Measurements from ENCODE around the gene GYS2. TPM values are rescaled to one million over a fixed set of nuclear protein-coding genes. Genes with fewer than 3 reads are reported as not detected.

GYS2 gene
- total and polyA plus RNA-seq, 9 of the 15 experiments (the other 6 are each of a cell fraction or from before 2014, with no cell fraction given) = not detected

DNA sequence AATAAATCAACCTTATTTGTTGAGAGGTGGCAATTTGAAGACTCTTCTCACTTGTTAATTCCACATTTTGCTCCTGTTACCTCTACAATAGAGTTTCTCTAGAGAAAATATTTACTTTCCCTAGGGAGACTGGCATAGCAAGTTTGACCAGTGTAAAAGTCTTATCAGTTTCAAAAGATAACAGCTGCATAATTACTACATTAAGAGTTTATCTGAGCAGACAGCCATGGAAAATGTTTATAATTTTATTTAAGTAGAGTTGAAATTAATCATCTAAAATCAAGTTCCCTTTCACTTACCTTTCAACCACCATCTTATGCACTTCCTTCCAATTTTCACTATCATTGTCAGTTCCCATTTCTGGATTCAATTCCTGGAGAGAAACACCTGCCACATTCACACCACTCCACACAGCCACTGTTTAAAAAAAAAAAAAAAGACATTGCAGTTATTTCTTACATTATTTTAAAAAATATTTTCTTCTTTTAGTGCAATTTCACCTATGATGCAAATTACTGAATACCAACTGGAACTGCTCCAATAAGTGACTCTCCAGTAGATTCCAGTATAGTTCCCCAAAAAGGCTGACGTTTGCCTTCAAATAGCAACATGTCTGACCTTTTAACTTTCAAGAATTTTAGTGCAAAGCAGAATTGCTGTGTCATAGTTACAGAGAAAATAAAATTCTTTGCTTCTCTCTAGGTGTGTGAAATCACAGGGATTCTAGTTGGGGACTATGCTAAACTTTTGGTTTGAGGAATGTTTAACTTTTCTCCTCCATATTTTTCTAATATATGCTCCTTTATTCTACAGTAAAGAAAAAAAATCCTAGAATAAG lies 33.6 kb upstream of the GYS2 start (continued):
- TF ChIP-seq, protein P1, sequence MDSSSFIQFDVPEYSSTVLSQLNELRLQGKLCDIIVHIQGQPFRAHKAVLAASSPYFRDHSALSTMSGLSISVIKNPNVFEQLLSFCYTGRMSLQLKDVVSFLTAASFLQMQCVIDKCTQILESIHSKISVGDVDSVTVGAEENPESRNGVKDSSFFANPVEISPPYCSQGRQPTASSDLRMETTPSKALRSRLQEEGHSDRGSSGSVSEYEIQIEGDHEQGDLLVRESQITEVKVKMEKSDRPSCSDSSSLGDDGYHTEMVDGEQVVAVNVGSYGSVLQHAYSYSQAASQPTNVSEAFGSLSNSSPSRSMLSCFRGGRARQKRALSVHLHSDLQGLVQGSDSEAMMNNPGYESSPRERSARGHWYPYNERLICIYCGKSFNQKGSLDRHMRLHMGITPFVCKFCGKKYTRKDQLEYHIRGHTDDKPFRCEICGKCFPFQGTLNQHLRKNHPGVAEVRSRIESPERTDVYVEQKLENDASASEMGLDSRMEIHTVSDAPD (CRISPR knock-in tag; IDR thresholded peaks at IDR 0.05) = no peak
- no peak for TF ChIP-seq ZNF699 (CRISPR knock-in tag; IDR thresholded peaks at IDR 0.05; ENCODE audit: insufficient replicate concordance)

DNA sequence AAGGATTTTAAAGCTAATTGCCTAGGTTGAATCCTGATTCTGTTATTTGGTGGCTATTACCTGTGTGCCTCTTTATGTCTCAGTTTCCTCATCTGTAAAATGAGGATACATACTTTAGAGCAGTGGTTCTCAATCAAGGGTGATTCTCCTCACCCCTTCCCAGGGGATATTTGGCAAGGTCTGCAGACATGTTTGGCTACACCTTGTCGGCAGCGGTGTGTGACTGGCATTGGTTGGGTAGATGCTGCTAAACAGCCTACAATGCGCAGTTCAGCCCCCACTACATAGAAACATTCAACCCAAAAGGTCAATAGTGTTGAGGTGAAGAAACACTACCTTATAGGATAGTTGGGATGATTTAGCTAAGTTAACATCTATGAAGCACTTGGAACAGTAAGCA lies 29.6 kb upstream of the GYS2 start:
- Histone ChIP-seq H2AFZ (ENCODE audit: low read depth, low read length) (no peak overlapping the region), H4K20me1 (replicated peaks; ENCODE audit: control insufficient read depth, insufficient read depth, low read length) (no peaks in the 10 kb centered on the region), H3K9ac (ENCODE audit: insufficient read depth in 1 of 2, low read depth in 2 of 2, low read length in 2 of 2) (no peak overlapping the region), H3K27ac (ENCODE audit: extremely low read depth, low read depth, low read length) (no peak overlapping the region), H3K4me2 (ENCODE audit: insufficient read depth, low read length) (no peak overlapping the region), H3K36me3 (ENCODE audit: control insufficient read depth, insufficient read depth, low read length) (peaks cover 46% of the 10 kb centered on the region), H3K27me3 (ENCODE audit: control insufficient read depth in 2 of 2, insufficient read depth in 2 of 2, low read length in 2 of 2) (no peaks in the 10 kb centered on the region), H3K9me3 (replicated peaks; ENCODE audit: control insufficient read depth, insufficient read depth, low read depth, low read length) (no peaks in the 10 kb centered on the region), H3K4me1 (replicated peaks in 1 of 2; ENCODE audit: control insufficient read depth in 2 of 2, insufficient read depth in 2 of 2, low read length in 2 of 2) (no peaks in the 10 kb centered on the region; a peak in 1 of 5 replicates), H3K4me3 (no peak overlapping the region), H3K79me2 (ENCODE audit: control insufficient read depth, insufficient read depth, low read length) (peaks cover 2% of the 10 kb centered on the region; the same call in 1 of the 3 replicates), H3K9me1 (ENCODE audit: control insufficient read depth, insufficient read depth, low read length) (no peaks in the 10 kb centered on the region)
- ChIA-PET CTCF (ENCODE audit: low intra/inter-chr PET ratio) (no interaction called here), POLR2A (interaction anchor here (0.6 kb wide), 1 partner anchor 14 kb away, joined by 3 read pairs; no protein-coding TSS in a partner anchor)
- in situ Hi-C loops (cut with MboI) = no loop called here
- 93% methylated on average over 3 of the region's 3 CpGs for WGBS (ENCODE audit: insufficient coverage, low coverage, missing lambda C conversion rate)
- ATAC-seq (peak; percentile 54), FAIRE-seq (no peak), DNase-seq (ENCODE audit: extremely low read depth in 1 of 4, low spot score in 3 of 4) (no peak)
- intact Hi-C loops (cut with micrococcal nuclease) = no loop called here
- BruUV-seq (replicated peaks) = no TSS peak
- TF ChIP-seq SMARCC2 (IDR thresholded peaks at IDR 0.05; ENCODE audit: low read depth) = no peak
- TF ChIP-seq, protein P2, sequence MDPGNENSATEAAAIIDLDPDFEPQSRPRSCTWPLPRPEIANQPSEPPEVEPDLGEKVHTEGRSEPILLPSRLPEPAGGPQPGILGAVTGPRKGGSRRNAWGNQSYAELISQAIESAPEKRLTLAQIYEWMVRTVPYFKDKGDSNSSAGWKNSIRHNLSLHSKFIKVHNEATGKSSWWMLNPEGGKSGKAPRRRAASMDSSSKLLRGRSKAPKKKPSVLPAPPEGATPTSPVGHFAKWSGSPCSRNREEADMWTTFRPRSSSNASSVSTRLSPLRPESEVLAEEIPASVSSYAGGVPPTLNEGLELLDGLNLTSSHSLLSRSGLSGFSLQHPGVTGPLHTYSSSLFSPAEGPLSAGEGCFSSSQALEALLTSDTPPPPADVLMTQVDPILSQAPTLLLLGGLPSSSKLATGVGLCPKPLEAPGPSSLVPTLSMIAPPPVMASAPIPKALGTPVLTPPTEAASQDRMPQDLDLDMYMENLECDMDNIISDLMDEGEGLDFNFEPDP (CRISPR knock-in tag; IDR thresholded peaks at IDR 0.05) = no peak
- TF ChIP-seq FOXK1 (CRISPR knock-in tag; IDR thresholded peaks at IDR 0.05; ENCODE audit: borderline replicate concordance) = no peak
- TF ChIP-seq RHOXF2B (CRISPR knock-in tag; conservative IDR thresholded peaks at IDR 0.05) = no peak
- TF ChIP-seq, protein P3, sequence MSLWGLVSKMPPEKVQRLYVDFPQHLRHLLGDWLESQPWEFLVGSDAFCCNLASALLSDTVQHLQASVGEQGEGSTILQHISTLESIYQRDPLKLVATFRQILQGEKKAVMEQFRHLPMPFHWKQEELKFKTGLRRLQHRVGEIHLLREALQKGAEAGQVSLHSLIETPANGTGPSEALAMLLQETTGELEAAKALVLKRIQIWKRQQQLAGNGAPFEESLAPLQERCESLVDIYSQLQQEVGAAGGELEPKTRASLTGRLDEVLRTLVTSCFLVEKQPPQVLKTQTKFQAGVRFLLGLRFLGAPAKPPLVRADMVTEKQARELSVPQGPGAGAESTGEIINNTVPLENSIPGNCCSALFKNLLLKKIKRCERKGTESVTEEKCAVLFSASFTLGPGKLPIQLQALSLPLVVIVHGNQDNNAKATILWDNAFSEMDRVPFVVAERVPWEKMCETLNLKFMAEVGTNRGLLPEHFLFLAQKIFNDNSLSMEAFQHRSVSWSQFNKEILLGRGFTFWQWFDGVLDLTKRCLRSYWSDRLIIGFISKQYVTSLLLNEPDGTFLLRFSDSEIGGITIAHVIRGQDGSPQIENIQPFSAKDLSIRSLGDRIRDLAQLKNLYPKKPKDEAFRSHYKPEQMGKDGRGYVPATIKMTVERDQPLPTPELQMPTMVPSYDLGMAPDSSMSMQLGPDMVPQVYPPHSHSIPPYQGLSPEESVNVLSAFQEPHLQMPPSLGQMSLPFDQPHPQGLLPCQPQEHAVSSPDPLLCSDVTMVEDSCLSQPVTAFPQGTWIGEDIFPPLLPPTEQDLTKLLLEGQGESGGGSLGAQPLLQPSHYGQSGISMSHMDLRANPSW (CRISPR knock-in tag; IDR thresholded peaks at IDR 0.05) = no peak
- no peak for TF ChIP-seq CHCHD3 (CRISPR knock-in tag; IDR thresholded peaks at IDR 0.05)
- no peak for TF ChIP-seq GABPA (tag; conservative IDR thresholded peaks at IDR 0.05; ENCODE audit: low read depth)
- TF ChIP-seq, protein P4, sequence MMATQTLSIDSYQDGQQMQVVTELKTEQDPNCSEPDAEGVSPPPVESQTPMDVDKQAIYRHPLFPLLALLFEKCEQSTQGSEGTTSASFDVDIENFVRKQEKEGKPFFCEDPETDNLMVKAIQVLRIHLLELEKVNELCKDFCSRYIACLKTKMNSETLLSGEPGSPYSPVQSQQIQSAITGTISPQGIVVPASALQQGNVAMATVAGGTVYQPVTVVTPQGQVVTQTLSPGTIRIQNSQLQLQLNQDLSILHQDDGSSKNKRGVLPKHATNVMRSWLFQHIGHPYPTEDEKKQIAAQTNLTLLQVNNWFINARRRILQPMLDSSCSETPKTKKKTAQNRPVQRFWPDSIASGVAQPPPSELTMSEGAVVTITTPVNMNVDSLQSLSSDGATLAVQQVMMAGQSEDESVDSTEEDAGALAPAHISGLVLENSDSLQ (IDR thresholded peaks at IDR 0.05) = no peak
- no peak for TF ChIP-seq EP300 (IDR thresholded peaks at IDR 0.05; ENCODE audit: low read length)

All from K562 (cell line).